Osteocyte (in vitro differentiated cells): ENCODE measurements around the gene GPR179. TPM values are rescaled to one million over a fixed set of nuclear protein-coding genes. Genes with fewer than 3 reads are reported as not detected.

Experiments used
- DNase-seq: peaks from one replicate; pipeline ENCODE4 v3.0.0; 2021; ENCODE audit warnings: mixed read lengths; ENCODE audit not compliant: unreplicated experiment; ENCODE audit errors: extremely low spot score
- H3K27ac Mint-ChIP-seq: one replicate; pipeline ENCODE4 v1.8.0; 2021; ENCODE audit warnings: mild to moderate bottlenecking, mixed read lengths; ENCODE audit not compliant: unreplicated experiment
- H3K27me3 Mint-ChIP-seq: one replicate; pipeline ENCODE4 v1.8.0; 2021; ENCODE audit warnings: mixed read lengths; ENCODE audit not compliant: unreplicated experiment
- H3K36me3 Mint-ChIP-seq: one replicate; pipeline ENCODE4 v1.8.0; 2021; ENCODE audit warnings: mixed read lengths; ENCODE audit not compliant: unreplicated experiment
- H3K4me1 Mint-ChIP-seq: one replicate; pipeline ENCODE4 v1.8.0; 2021; ENCODE audit warnings: mixed read lengths; ENCODE audit not compliant: unreplicated experiment
- H3K4me3 Mint-ChIP-seq: one replicate; pipeline ENCODE4 v1.8.0; 2021; ENCODE audit warnings: mild to moderate bottlenecking, moderate library complexity, mixed read lengths; ENCODE audit not compliant: unreplicated experiment
- H3K9me3 Mint-ChIP-seq: one replicate; pipeline ENCODE4 v1.8.0; 2021; ENCODE audit warnings: mixed read lengths; ENCODE audit not compliant: unreplicated experiment
- total RNA-seq: library from RNA; stranded (reverse); gene quantifications from 2 replicates; pipeline ENCODE4 v1.2.1, GENCODE V29; 2021
- TF ChIP-seq, protein P1 (sequence below): fragments of 200-600 bp; sonication (generic); IDR thresholded peaks from 2 replicates; pipeline ENCODE4 v1.5.0; 2021; ENCODE audit warnings: antibody characterized with exemption, mild to moderate bottlenecking, moderate library complexity

GPR179 gene
- total RNA-seq, 1 donor from 2014 or later = 0.13 TPM

DNA sequence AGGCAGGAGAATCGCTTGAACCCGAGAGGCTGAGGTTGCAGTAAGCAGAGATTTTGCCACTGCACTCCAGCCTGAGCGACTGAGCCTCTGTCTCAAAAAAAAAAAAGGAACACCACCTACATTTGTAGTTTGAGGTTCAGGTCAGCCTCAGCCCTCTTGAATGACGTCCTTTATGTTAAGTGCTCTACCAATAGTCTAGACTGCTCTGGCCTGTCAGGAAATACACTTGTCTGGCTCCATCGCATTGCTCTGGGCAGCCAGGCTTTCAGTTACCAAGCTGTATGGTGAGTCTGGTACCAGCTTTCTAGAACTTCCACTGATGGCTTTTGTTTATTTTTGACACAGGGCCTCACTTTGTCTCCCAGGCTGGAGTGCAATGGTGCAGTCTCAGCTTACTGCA is 19.3 kb upstream of the GPR179 start:
- no peaks in the 10 kb centered on the region for H3K27me3 Mint-ChIP-seq
- peaks cover 22% of the 10 kb centered on the region for H3K4me1 Mint-ChIP-seq
- no peaks in the 10 kb centered on the region for H3K9me3 Mint-ChIP-seq
- H3K4me3 Mint-ChIP-seq = no peak overlapping the region
- H3K36me3 Mint-ChIP-seq = peaks cover 14% of the 10 kb centered on the region
- TF ChIP-seq, protein P1, sequence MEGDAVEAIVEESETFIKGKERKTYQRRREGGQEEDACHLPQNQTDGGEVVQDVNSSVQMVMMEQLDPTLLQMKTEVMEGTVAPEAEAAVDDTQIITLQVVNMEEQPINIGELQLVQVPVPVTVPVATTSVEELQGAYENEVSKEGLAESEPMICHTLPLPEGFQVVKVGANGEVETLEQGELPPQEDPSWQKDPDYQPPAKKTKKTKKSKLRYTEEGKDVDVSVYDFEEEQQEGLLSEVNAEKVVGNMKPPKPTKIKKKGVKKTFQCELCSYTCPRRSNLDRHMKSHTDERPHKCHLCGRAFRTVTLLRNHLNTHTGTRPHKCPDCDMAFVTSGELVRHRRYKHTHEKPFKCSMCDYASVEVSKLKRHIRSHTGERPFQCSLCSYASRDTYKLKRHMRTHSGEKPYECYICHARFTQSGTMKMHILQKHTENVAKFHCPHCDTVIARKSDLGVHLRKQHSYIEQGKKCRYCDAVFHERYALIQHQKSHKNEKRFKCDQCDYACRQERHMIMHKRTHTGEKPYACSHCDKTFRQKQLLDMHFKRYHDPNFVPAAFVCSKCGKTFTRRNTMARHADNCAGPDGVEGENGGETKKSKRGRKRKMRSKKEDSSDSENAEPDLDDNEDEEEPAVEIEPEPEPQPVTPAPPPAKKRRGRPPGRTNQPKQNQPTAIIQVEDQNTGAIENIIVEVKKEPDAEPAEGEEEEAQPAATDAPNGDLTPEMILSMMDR = no peak
- DNase-seq = no peak
- H3K27ac Mint-ChIP-seq = no peak overlapping the region

DNA sequence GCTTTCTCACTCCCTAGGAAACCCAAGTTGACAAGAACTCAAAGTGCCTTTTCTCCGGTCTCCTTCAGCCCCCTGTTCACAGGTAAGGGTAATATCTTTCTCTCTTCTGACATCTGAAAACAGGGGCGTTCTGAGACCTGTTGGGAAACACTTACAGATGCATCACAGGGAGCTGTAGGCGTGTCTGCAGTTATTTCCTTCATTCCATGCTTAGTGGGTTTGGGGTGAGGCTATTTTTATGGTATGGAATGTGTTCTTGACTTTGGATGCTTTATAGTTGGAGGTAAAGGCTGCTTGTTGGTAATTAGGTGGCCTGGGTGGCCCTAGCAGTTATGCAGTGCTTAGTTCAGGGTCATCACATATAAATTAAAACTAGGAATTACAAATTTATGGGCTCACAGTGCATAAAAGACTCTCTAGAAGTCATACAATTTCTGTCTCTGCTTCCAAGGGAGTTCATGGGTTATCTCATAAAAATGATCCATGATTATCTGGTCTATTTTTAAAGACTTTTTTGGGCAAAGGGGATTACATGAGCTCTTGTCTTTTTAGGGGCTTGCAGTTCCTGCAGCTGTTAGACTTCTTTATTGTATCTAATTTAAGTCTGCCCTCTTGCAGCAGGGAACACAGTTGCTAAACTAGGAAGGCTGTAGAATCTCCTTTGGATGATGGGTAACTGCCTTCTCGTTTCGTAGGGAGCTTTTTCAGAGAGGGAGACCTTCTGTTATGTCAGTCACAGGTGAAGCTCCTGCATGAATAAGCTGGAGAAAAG is 18.1 kb upstream of the GPR179 start:
- Mint-ChIP-seq H3K9me3 (no peaks in the 10 kb centered on the region), H3K4me1 (peaks cover 33% of the 10 kb centered on the region), H3K27ac (no peak overlapping the region), H3K36me3 (peaks cover 10% of the 10 kb centered on the region), H3K27me3 (no peaks in the 10 kb centered on the region), H3K4me3 (no peak overlapping the region)
- DNase-seq = no peak
- TF ChIP-seq, protein P1 = no peak

DNA sequence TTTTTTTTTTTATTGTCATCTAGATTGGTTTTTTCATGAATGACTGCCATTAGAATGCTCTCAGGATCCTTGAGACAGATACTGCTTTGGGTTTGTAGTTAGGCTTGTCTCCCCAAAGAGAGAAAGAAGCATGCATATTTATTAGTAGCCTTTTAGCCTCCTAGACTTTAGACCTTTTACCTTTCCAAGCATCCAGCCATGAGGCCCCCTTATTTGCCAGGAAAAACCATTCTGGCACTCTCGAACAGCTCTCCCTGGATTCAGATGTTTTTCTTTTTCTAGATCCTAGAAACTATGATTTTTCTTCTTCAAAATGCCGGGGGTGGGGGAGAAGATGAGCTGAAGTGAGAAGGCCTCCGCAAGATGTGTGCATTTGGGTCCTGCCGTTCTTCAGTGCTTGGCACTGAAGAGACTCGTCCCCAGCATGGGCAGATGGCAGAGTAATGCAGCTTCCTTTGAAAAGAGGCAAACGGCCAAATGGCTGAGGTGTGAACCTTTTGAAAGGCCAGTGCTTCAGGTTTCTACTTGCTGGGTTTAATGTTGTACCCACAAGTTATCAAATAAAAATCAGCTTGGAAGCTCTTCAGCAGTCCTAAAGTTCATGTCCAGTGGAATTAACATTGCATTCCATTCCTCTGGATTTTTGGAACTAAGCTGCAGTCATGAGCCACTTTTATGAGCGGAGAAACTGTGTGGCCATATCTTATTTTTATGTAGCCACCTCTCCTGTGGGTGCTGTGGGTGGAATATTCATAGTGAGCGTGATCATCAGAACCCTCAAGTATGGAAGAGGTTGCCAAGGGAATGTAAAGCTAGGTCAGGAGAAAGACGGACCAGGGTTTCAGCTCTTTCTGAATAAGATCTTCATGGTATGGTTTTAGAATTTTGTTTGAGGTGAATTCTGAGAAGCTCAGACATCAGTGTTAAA is 15.1 kb upstream of the GPR179 start:
- H3K27ac Mint-ChIP-seq = no peak overlapping the region
- TF ChIP-seq, protein P1 = no peak
- no peak overlapping the region for H3K4me3 Mint-ChIP-seq
- no peak for DNase-seq
- H3K4me1 Mint-ChIP-seq = peaks cover 57% of the 10 kb centered on the region
- H3K36me3 Mint-ChIP-seq = peaks cover 6% of the 10 kb centered on the region
- H3K27me3 Mint-ChIP-seq = no peaks in the 10 kb centered on the region
- H3K9me3 Mint-ChIP-seq = no peaks in the 10 kb centered on the region

DNA sequence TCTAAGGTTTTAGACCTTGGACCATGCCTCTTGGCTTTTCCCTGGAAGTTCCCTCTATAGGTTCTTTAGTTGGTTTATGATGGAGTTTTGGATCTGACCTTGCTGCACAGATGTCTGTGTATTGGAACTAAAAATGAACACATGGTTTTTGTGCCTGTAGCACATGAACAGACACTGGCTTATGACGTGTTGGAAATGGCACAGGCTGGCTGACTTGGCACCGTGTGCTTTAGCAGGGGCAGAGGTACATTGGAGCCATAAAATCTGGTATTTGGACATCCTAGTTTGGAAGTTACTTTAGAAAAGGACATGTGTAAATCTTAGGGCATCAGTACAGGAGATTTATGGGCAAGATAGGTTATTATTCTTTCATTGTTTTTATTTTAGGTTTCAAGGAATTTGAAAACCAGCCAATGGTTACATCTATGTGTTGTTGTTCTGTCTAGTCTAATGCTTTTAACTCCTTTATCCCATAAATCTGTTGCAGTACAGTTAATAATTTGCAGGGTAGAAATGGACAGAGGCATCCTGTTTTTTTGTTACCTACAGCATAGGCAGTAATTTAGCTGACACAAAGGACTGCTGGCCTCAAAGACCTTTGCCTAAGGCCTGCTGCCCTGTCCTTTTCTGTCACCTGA is 13.8 kb upstream of the GPR179 start:
- Mint-ChIP-seq H3K36me3 (peaks cover 6% of the 10 kb centered on the region), H3K4me1 (peaks cover 67% of the 10 kb centered on the region), H3K27ac (peak overlapping the region; percentile 63), H3K9me3 (no peaks in the 10 kb centered on the region), H3K4me3 (no peak overlapping the region), H3K27me3 (no peaks in the 10 kb centered on the region)
- DNase-seq = no peak
- TF ChIP-seq, protein P1 = no peak
